A673 (cell line): ENCODE data around the gene ZAR1L. TPM values are rescaled to one million over a fixed set of nuclear protein-coding genes. Genes with fewer than 3 reads are reported as not detected.

ENCODE experiments used
- BruUV-seq: library from RNA; stranded (reverse); fragments of 400-500 nt; replicated peaks from 2 replicates; lab custom pipeline; 2021; lab: Mats Ljungman, UMichigan
- CTCF ChIA-PET: fragments of 300-600 bp; sonication (Branson Sonifier 250); formaldehyde crosslinking; loops from one replicate; lab custom pipeline; 2022; ENCODE audit warnings: antibody characterized with exemption; lab: Charles Lee
- POLR2A ChIA-PET: fragments of 300-600 bp; sonication (Branson Sonifier 250); formaldehyde crosslinking; loops from one replicate; lab custom pipeline; 2022; ENCODE audit warnings: antibody characterized with exemption; ENCODE audit not compliant: low non-redundant PET; lab: Charles Lee
- DNase-seq: peaks from one replicate; pipeline ENCODE4 v3.0.0-alpha.2; 2015; ENCODE audit warnings: low spot score
- H3K27ac ChIP-seq: fragments of 200-600 bp; sonication (generic); 2 replicates; pipeline ENCODE4 v1.5.1; 2016; ENCODE audit warnings: mixed run types, low read depth, mild to moderate bottlenecking, mixed read lengths, antibody characterized with exemption, low read length; ENCODE audit not compliant: poor library complexity, severe bottlenecking
- H3K27me3 ChIP-seq: fragments of 200-600 bp; sonication (generic); replicated peaks from 2 replicates; pipeline ENCODE4 v1.6.1; 2017; ENCODE audit warnings: mixed run types, low read depth, mild to moderate bottlenecking, mixed read lengths, antibody characterized with exemption, low read length; ENCODE audit not compliant: insufficient read depth, poor library complexity
- H3K36me3 ChIP-seq: fragments of 200-600 bp; sonication (generic); 2 replicates; pipeline ENCODE4 v1.6.1; 2016; ENCODE audit warnings: mixed run types, mild to moderate bottlenecking, mixed read lengths, antibody characterized with exemption, low read length; ENCODE audit not compliant: insufficient read depth, poor library complexity, severe bottlenecking
- H3K4me1 ChIP-seq: fragments of 200-600 bp; sonication (generic); 2 replicates; pipeline ENCODE4 v1.6.1; 2017; ENCODE audit warnings: mixed run types, mild to moderate bottlenecking, mixed read lengths, antibody characterized with exemption, low read length; ENCODE audit not compliant: insufficient read depth, poor library complexity, severe bottlenecking
- H3K4me3 ChIP-seq: fragments of 200-600 bp; sonication (generic); 2 replicates; pipeline ENCODE4 v1.5.1; 2016; ENCODE audit warnings: low read depth, mixed run types, mild to moderate bottlenecking, mixed read lengths, low read length; ENCODE audit not compliant: poor library complexity, severe bottlenecking
- H3K9me3 ChIP-seq: fragments of 200-600 bp; sonication (generic); 2 replicates; pipeline ENCODE4 v1.6.1; 2016; ENCODE audit warnings: mixed run types, low read depth, mild to moderate bottlenecking, mixed read lengths, antibody characterized with exemption, low read length; ENCODE audit not compliant: poor library complexity, severe bottlenecking
- EZH2 ChIP-seq: fragments of 200-600 bp; sonication (generic); IDR thresholded peaks from 2 replicates; pipeline ENCODE4 v1.6.1; 2017; ENCODE audit warnings: borderline replicate concordance, low read depth, mild to moderate bottlenecking, mixed read lengths, antibody characterized with exemption, low read length; ENCODE audit not compliant: poor library complexity, severe bottlenecking
- intact Hi-C: fragments of 100-400 bp; cut with micrococcal nuclease; formaldehyde crosslinking; loops from one replicate; pipeline ENCODE4 v1.10.0; 2022; ENCODE audit not compliant: unreplicated experiment
- total RNA-seq: library from RNA; stranded (reverse); gene quantifications from 2 replicates; pipeline ENCODE4 v1.2.3, GENCODE V29; 2021
- TF ChIP-seq, protein P1 (sequence below): fragments of 300-800, 200-600 bp; sonication (generic); conservative IDR thresholded peaks from 2 replicates; pipeline ENCODE4 v1.5.1; 2017; ENCODE audit warnings: low read depth, mild to moderate bottlenecking, antibody characterized with exemption, low read length, moderate library complexity, mixed read lengths

ZAR1L gene
- total RNA-seq, 1 experiment from 2014 or later, result not detected

DNA sequence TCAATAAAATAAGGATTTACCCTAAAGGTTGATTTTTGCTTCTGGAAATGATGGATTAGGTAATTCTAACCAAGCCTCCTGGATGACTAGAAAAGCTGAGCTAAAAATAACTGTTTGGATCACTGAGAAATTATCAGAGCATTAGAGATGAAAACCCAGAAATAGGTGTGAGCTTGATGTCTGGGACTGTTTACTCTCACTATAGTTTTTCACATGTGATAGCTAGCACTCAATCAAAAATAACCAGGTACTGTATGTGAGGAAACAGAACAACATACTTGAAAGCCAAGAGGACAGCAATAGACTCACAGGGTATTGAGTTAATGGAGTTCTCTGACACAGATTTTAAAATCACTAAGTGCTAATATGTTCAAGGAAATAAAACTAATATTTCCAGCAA, 9.5 kb downstream of the ZAR1L start:
- no peak for DNase-seq
- no peak for TF ChIP-seq EZH2
- TF ChIP-seq, protein P1, sequence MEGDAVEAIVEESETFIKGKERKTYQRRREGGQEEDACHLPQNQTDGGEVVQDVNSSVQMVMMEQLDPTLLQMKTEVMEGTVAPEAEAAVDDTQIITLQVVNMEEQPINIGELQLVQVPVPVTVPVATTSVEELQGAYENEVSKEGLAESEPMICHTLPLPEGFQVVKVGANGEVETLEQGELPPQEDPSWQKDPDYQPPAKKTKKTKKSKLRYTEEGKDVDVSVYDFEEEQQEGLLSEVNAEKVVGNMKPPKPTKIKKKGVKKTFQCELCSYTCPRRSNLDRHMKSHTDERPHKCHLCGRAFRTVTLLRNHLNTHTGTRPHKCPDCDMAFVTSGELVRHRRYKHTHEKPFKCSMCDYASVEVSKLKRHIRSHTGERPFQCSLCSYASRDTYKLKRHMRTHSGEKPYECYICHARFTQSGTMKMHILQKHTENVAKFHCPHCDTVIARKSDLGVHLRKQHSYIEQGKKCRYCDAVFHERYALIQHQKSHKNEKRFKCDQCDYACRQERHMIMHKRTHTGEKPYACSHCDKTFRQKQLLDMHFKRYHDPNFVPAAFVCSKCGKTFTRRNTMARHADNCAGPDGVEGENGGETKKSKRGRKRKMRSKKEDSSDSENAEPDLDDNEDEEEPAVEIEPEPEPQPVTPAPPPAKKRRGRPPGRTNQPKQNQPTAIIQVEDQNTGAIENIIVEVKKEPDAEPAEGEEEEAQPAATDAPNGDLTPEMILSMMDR, result no peak
- BruUV-seq, result no TSS peak
- no peaks in the 10 kb centered on the region for H3K9me3 ChIP-seq
- ChIA-PET CTCF (no interaction called here), POLR2A (no interaction called here)
- intact Hi-C loops, result no loop called here
- H3K27ac ChIP-seq, result no peak overlapping the region
- no peak overlapping the region for H3K4me3 ChIP-seq
- no peaks in the 10 kb centered on the region for H3K4me1 ChIP-seq
- no peaks in the 10 kb centered on the region for H3K36me3 ChIP-seq
- H3K27me3 ChIP-seq, result peaks cover 12% of the 10 kb centered on the region

DNA sequence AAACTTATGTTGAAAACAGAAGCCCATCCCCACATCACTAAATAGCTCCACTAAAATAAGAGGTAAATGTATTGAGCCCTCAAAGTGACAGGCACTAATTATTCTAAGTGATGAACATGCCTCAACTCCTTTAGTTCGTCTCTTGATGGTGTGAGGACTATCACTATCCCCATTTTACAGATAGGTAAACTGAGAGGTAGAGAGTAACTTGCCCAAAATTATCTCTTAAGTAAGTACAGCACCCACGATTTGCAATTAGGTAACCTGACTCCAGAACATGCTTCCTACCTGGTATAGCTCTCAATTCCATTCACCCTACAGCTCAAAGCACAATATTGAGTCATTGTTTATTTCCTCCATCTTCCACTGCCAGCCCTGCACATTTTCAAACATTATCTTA, 12.7 kb downstream of the ZAR1L start:
- H3K9me3 ChIP-seq, result no peaks in the 10 kb centered on the region
- TF ChIP-seq, protein P1, result no peak
- TF ChIP-seq EZH2, result no peak
- H3K36me3 ChIP-seq, result no peaks in the 10 kb centered on the region
- H3K4me3 ChIP-seq, result no peak overlapping the region
- peaks cover 42% of the 10 kb centered on the region for H3K27me3 ChIP-seq
- intact Hi-C loops, result loop anchor here (5.0 kb wide), 1 partner anchor 40 kb away; no protein-coding TSS in a partner anchor
- no TSS peak for BruUV-seq
- POLR2A ChIA-PET, result no interaction called here
- DNase-seq, result no peak
- no peaks in the 10 kb centered on the region for H3K4me1 ChIP-seq
- H3K27ac ChIP-seq, result no peak overlapping the region
- CTCF ChIA-PET, result no interaction called here

DNA sequence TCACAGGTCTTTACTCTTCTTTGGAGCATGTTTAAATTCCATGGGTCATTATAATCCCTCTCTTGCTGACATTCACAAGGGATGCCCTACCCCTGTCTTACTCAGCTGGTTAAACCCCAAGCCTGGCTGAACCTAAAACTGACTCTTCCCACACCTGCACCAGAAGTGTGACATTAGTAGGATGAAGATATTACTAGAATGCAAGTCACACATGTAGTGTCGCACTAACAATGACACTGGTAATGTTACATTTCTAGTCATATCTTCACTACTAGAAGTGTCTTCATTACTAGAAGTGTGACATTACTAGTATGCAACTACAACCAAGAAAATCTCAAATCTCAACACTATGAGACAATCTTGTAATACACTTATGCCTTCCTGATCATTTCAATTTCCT, 14.2 kb downstream of the ZAR1L start:
- BruUV-seq, result no TSS peak
- TF ChIP-seq, protein P1, result no peak
- TF ChIP-seq EZH2, result no peak
- no peak for DNase-seq
- H3K9me3 ChIP-seq, result no peaks in the 10 kb centered on the region
- peaks cover 57% of the 10 kb centered on the region for H3K27me3 ChIP-seq
- H3K36me3 ChIP-seq, result no peaks in the 10 kb centered on the region
- H3K4me3 ChIP-seq, result no peak overlapping the region
- intact Hi-C loops, result loop anchor here (5.0 kb wide), 1 partner anchor 39 kb away; no protein-coding TSS in a partner anchor
- H3K27ac ChIP-seq, result no peak overlapping the region
- ChIA-PET POLR2A (no interaction called here), CTCF (no interaction called here)
- H3K4me1 ChIP-seq, result no peaks in the 10 kb centered on the region
